ENCODE measurements around the gene ANKMY1. TPM values are rescaled to one million over a fixed set of nuclear protein-coding genes. Genes with fewer than 3 reads are reported as not detected.

The ANKMY1 gene
- total RNA-seq, 1 donor from 2014 or later = 7.2 TPM

GRCh38 chr2:240469239-240469636 lies 88.5 kb downstream of the ANKMY1 start:
- Histone ChIP-seq H3K79me2 (ENCODE audit: insufficient read depth, low read length) (no peaks in the 10 kb centered on the region), H3K4me2 (ENCODE audit: low read length) (no peak overlapping the region), H3K9me3 (ENCODE audit: insufficient read depth, low read depth, low read length) (no peaks in the 10 kb centered on the region), H4K20me1 (ENCODE audit: insufficient read depth, low read length) (peaks cover 28% of the 10 kb centered on the region), H3K27me3 (ENCODE audit: insufficient read depth, low read length) (no peaks in the 10 kb centered on the region), H3K4me3 (ENCODE audit: insufficient read depth, low read depth, low read length) (no peak overlapping the region), H3K9ac (ENCODE audit: low read length) (no peak overlapping the region), H3K4me1 (ENCODE audit: insufficient read depth, low read length) (no peaks in the 10 kb centered on the region), H3K27ac (ENCODE audit: low read depth, low read length) (no peak overlapping the region), H3K36me3 (ENCODE audit: insufficient read depth, low read length) (no peaks in the 10 kb centered on the region), H2AFZ (ENCODE audit: low read depth, low read length) (no peak overlapping the region)
- peaks cover 5% of the 10 kb centered on the region for H3K36me3 Mint-ChIP-seq (ENCODE audit: low read depth, unreplicated experiment)
- FAIRE-seq (no peak), DNase-seq (ENCODE audit: low read depth) (no peak)
- H3K9me3 Mint-ChIP-seq (ENCODE audit: unreplicated experiment) = peaks cover 12% of the 10 kb centered on the region
- H3K27ac Mint-ChIP-seq (ENCODE audit: unreplicated experiment) = no peak overlapping the region
- H3K27me3 Mint-ChIP-seq (ENCODE audit: low read depth, unreplicated experiment) = no peaks in the 10 kb centered on the region
- peaks cover 14% of the 10 kb centered on the region for H3K4me1 Mint-ChIP-seq (ENCODE audit: low read depth, unreplicated experiment)
- TF ChIP-seq CTCF (IDR thresholded peaks at IDR 0.05; ENCODE audit: insufficient read depth, low read depth, low read length) (no peak), EZH2 (IDR thresholded peaks at IDR 0.05; ENCODE audit: insufficient read depth, low read length) (no peak)
- H3K4me3 Mint-ChIP-seq (ENCODE audit: unreplicated experiment) = no peak overlapping the region

GRCh38 chr2:240468303-240469238 lies 89.2 kb downstream of the ANKMY1 start:
- TF ChIP-seq EZH2 (IDR thresholded peaks at IDR 0.05; ENCODE audit: insufficient read depth, low read length) (no peak), CTCF (IDR thresholded peaks at IDR 0.05; ENCODE audit: insufficient read depth, low read depth, low read length) (no peak)
- H3K4me3 ChIP-seq (ENCODE audit: insufficient read depth, low read depth, low read length) = no peak overlapping the region

More at GRCh38 chr2:240468303-240469238, 89.2 kb downstream of the ANKMY1 start:
- Histone ChIP-seq H3K4me2 (ENCODE audit: low read length) (no peak overlapping the region), H3K4me1 (ENCODE audit: insufficient read depth, low read length) (no peaks in the 10 kb centered on the region), H3K9me3 (ENCODE audit: insufficient read depth, low read depth, low read length) (no peaks in the 10 kb centered on the region), H3K79me2 (ENCODE audit: insufficient read depth, low read length) (no peaks in the 10 kb centered on the region), H3K9ac (ENCODE audit: low read length) (no peak overlapping the region), H2AFZ (ENCODE audit: low read depth, low read length) (no peak overlapping the region), H3K36me3 (ENCODE audit: insufficient read depth, low read length) (peaks cover 5% of the 10 kb centered on the region), H3K27me3 (ENCODE audit: insufficient read depth, low read length) (no peaks in the 10 kb centered on the region), H3K27ac (ENCODE audit: low read depth, low read length) (no peak overlapping the region), H4K20me1 (ENCODE audit: insufficient read depth, low read length) (peaks cover 35% of the 10 kb centered on the region)
- H3K36me3 Mint-ChIP-seq (ENCODE audit: low read depth, unreplicated experiment) = peaks cover 4% of the 10 kb centered on the region
- H3K9me3 Mint-ChIP-seq (ENCODE audit: unreplicated experiment) = peaks cover 8% of the 10 kb centered on the region
- H3K4me3 Mint-ChIP-seq (ENCODE audit: unreplicated experiment) = no peak overlapping the region
- peaks cover 14% of the 10 kb centered on the region for H3K4me1 Mint-ChIP-seq (ENCODE audit: low read depth, unreplicated experiment)
- no peak overlapping the region for H3K27ac Mint-ChIP-seq (ENCODE audit: unreplicated experiment)
- FAIRE-seq (no peak), DNase-seq (ENCODE audit: low read depth) (no peak)
- H3K27me3 Mint-ChIP-seq (ENCODE audit: low read depth, unreplicated experiment) = no peaks in the 10 kb centered on the region

Measured in astrocyte (in vitro differentiated cells and primary cell).